GM13976 (cell line): ENCODE results near the gene SEC16B.

ENCODE experiments used
- DNase-seq: peaks from one replicate; pipeline ENCODE4 v3.0.0; 2012; ENCODE audit warnings: low spot score
- in situ Hi-C: fragments of 300-500 bp; cut with MboI; formaldehyde crosslinking; loops from one replicate; pipeline ENCODE4 v1.12.0; 2022; ENCODE audit warnings: low sequenced_read_pairs, mixed read lengths, inconsistent platforms; ENCODE audit not compliant: unreplicated experiment
- TF ChIP-seq, protein P1 (sequence below): IDR thresholded peaks from 2 replicates; pipeline ENCODE4 v1.5.1; 2012; ENCODE audit warnings: borderline replicate concordance, mild to moderate bottlenecking; ENCODE audit not compliant: insufficient read depth; ENCODE audit errors: extremely low read depth, missing control alignments, control extremely low read depth

Gene SEC16B

GRCh38 chr1:177912991-177913390, 56.9 kb downstream of the SEC16B start:
- no peak for DNase-seq
- TF ChIP-seq, protein P1, sequence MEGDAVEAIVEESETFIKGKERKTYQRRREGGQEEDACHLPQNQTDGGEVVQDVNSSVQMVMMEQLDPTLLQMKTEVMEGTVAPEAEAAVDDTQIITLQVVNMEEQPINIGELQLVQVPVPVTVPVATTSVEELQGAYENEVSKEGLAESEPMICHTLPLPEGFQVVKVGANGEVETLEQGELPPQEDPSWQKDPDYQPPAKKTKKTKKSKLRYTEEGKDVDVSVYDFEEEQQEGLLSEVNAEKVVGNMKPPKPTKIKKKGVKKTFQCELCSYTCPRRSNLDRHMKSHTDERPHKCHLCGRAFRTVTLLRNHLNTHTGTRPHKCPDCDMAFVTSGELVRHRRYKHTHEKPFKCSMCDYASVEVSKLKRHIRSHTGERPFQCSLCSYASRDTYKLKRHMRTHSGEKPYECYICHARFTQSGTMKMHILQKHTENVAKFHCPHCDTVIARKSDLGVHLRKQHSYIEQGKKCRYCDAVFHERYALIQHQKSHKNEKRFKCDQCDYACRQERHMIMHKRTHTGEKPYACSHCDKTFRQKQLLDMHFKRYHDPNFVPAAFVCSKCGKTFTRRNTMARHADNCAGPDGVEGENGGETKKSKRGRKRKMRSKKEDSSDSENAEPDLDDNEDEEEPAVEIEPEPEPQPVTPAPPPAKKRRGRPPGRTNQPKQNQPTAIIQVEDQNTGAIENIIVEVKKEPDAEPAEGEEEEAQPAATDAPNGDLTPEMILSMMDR: no peak
- in situ Hi-C loops: no loop called here

DNA sequence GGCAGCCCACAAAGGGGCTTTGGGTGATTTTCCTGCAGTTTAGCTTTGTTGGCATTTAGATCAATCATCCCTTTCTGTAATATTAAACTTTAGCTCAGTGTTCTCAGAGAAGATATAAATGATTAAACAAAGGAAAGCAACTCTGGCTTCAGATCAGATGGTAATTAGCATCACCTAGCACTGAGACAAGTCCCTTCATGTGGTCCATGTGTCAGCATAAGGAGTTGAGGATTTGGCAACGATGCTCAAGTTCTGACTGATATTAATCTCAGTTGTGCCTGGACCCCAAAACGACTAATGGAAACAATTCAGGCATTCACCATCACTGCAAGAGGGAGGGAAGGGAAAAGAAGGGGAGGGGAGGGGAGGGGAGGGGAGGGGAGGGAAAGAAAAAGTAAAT, 60.4 kb downstream of the SEC16B start:
- DNase-seq: no peak
- TF ChIP-seq, protein P1: no peak
- in situ Hi-C loops: no loop called here

DNA sequence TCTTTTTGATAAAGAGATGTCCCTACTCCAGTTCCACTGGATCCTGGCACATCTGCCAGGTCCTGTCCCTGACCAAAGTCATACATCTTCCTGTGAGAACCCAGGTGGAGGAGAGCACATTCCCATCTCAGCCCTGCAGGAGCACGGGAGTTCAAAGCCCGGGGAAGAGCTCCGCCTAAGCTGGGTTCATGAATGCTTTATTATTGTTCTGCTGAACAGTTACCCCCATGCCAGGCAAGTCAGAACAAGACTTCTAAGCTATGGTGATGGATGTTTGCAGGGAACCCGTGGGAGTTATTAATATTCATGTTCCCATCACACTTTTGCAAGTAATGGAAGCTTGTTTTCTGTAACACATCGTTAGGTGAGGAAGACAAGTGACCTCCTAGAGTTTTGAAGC, 62.9 kb downstream of the SEC16B start:
- DNase-seq: no peak
- in situ Hi-C loops: no loop called here
- TF ChIP-seq, protein P1: no peak

DNA sequence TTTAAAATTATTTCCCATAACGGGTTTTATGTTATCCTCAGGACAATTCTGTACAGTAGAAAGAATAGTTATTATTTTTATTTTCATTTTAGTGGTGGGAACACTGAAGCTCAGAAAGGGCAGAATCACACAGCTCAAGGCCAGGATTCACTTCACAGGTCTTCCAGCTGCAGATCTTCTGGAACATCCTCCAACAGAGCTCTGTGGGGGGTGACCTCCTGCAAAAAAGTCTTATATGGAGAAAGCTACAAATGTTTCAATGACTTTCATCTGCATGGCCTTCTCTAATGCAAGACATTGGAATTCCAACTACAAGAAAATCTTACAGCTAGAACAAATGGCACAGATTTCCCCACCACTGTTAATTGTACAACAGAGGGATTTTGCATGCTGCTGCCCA, 64.2 kb downstream of the SEC16B start:
- TF ChIP-seq, protein P1: no peak
- no peak for DNase-seq
- in situ Hi-C loops: no loop called here

DNA sequence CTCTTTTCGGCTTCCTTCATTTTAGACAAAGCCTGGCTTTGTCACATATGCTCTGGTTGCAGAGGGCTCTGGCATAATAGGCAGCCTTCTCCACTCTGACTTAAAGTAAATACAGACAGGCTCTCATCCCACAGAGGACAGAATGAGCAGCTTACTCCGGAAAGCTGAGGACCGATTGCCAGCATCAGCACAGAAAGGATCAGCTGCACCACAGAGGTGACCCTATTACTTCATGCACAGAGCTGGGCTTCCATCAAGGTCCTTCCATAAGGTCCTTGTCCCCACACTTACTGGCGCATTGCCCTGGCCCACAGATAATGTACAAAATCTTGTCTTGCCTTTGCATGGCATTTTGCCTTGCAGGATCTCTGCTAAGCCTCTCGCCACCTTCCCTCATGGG, 67.6 kb downstream of the SEC16B start:
- TF ChIP-seq, protein P1: no peak
- DNase-seq: no peak
- in situ Hi-C loops: no loop called here

GRCh38 chr1:177897998-177898654, 71.7 kb downstream of the SEC16B start:
- TF ChIP-seq, protein P1: no peak
- in situ Hi-C loops: no loop called here
- no peak for DNase-seq
